ENCODE measurements around the gene PRDX4.
A peak's percentile ranks its signal among the peaks of the same experiment; 100 is the strongest.

Gene PRDX4
- 3.4 to 78.7 (median 16.6) reads per million in 9 experiments for total RNA-seq

GRCh38 chrX:23667239-23668177, at the start of gene PRDX4:
Gene PRDX4 (plus strand): TSS chrX:23667493. CDS start chrX:23667571, 78 bp downstream.
- H3K4me1 Mint-ChIP-seq (ENCODE audit: low read depth in 2 of 2), result peaks cover 9 to 14% of the 10 kb centered on the region in 2 donors
- no peaks in the 10 kb centered on the region for H3K27me3 Mint-ChIP-seq
- H3K27ac Mint-ChIP-seq, result peak within 1 kb of the TSS; percentile 76 to 85
- DNase-seq (peak; percentile 47 to 51 (median 48)), ATAC-seq (replicated peaks) (peak; percentile 83)
- H3K4me3 Mint-ChIP-seq, result peak within 1 kb of the TSS; percentile 87 to 92
- H3K9me3 Mint-ChIP-seq, result no peaks in the 10 kb centered on the region
- H3K36me3 Mint-ChIP-seq (ENCODE audit: insufficient read depth), result peaks cover 11% of the 10 kb centered on the region

- H3K36me3 Mint-ChIP-seq (ENCODE audit: insufficient read depth), result no peaks in the 10 kb centered on the region
- ATAC-seq (replicated peaks) (no peak), DNase-seq (no peak)
- no peak overlapping the region for H3K27ac Mint-ChIP-seq
- no peak overlapping the region for H3K4me3 Mint-ChIP-seq
- no peaks in the 10 kb centered on the region for H3K4me1 Mint-ChIP-seq (ENCODE audit: low read depth in 2 of 2)
- H3K9me3 Mint-ChIP-seq, result no peaks in the 10 kb centered on the region
- peaks cover 15 to 17% of the 10 kb centered on the region in 2 donors for H3K27me3 Mint-ChIP-seq
These were observed 45.5 kb upstream of the PRDX4 start for GRCh38 chrX:23621621-23622265.

- Mint-ChIP-seq H3K4me1 (ENCODE audit: low read depth in 2 of 2) (no peaks in the 10 kb centered on the region), H3K27ac (no peak overlapping the region), H3K27me3 (peaks cover 15 to 17% of the 10 kb centered on the region in 2 donors), H3K9me3 (no peaks in the 10 kb centered on the region), H3K36me3 (ENCODE audit: insufficient read depth) (no peaks in the 10 kb centered on the region), H3K4me3 (no peak overlapping the region)
- ATAC-seq (replicated peaks), result no peak
- DNase-seq, result no peak
These were observed 43.5 kb upstream of the PRDX4 start for GRCh38 chrX:23623797-23624196.

- Mint-ChIP-seq H3K4me1 (ENCODE audit: low read depth in 2 of 2) (no peaks in the 10 kb centered on the region), H3K36me3 (ENCODE audit: insufficient read depth) (no peaks in the 10 kb centered on the region), H3K4me3 (no peak overlapping the region), H3K27me3 (peaks cover 15 to 17% of the 10 kb centered on the region in 2 donors), H3K27ac (no peak overlapping the region), H3K9me3 (no peaks in the 10 kb centered on the region)
- ATAC-seq (replicated peaks) (no peak), DNase-seq (no peak)
These were observed 40.6 kb upstream of the PRDX4 start for GRCh38 chrX:23626651-23627050.

GRCh38 chrX:23628131-23628530, 39.2 kb upstream of the PRDX4 start:
- Mint-ChIP-seq H3K4me3 (no peak overlapping the region), H3K9me3 (no peaks in the 10 kb centered on the region), H3K27me3 (peaks cover 15 to 17% of the 10 kb centered on the region in 2 donors), H3K27ac (no peak overlapping the region), H3K4me1 (ENCODE audit: low read depth in 2 of 2) (no peaks in the 10 kb centered on the region), H3K36me3 (ENCODE audit: insufficient read depth) (no peaks in the 10 kb centered on the region)
- ATAC-seq (replicated peaks) (no peak), DNase-seq (no peak)

- H3K27ac Mint-ChIP-seq, result no peak overlapping the region
- no peak for ATAC-seq (replicated peaks)
- no peak for DNase-seq
- no peaks in the 10 kb centered on the region for H3K9me3 Mint-ChIP-seq
- no peaks in the 10 kb centered on the region for H3K36me3 Mint-ChIP-seq (ENCODE audit: insufficient read depth)
- peaks cover 0 to 9% of the 10 kb centered on the region in 2 donors for H3K27me3 Mint-ChIP-seq
- no peaks in the 10 kb centered on the region for H3K4me1 Mint-ChIP-seq (ENCODE audit: low read depth in 2 of 2)
- no peak overlapping the region for H3K4me3 Mint-ChIP-seq
These were observed 36.2 kb upstream of the PRDX4 start for GRCh38 chrX:23631136-23631535.

GRCh38 chrX:23633834-23634580, 33.3 kb upstream of the PRDX4 start:
- DNase-seq (no peak), ATAC-seq (replicated peaks) (no peak)
- H3K9me3 Mint-ChIP-seq, result no peaks in the 10 kb centered on the region
- H3K27me3 Mint-ChIP-seq, result peaks cover 0 to 9% of the 10 kb centered on the region in 2 donors
- H3K4me1 Mint-ChIP-seq (ENCODE audit: low read depth in 2 of 2), result no peaks in the 10 kb centered on the region
- H3K27ac Mint-ChIP-seq, result no peak overlapping the region
- H3K36me3 Mint-ChIP-seq (ENCODE audit: insufficient read depth), result peaks cover 3% of the 10 kb centered on the region
- H3K4me3 Mint-ChIP-seq, result no peak overlapping the region

GRCh38 chrX:23637187-23637586, 30.1 kb upstream of the PRDX4 start:
- H3K27me3 Mint-ChIP-seq, result peaks cover 0 to 9% of the 10 kb centered on the region in 2 donors
- DNase-seq, result no peak
- no peak for ATAC-seq (replicated peaks)
- no peaks in the 10 kb centered on the region for H3K4me1 Mint-ChIP-seq (ENCODE audit: low read depth in 2 of 2)
- no peak overlapping the region for H3K27ac Mint-ChIP-seq
- H3K36me3 Mint-ChIP-seq (ENCODE audit: insufficient read depth), result peaks cover 3% of the 10 kb centered on the region
- peaks cover 0 to 1% of the 10 kb centered on the region in 2 donors for H3K9me3 Mint-ChIP-seq
- no peak overlapping the region for H3K4me3 Mint-ChIP-seq

GRCh38 chrX:23643020-23643419, 24.3 kb upstream of the PRDX4 start:
- no peak for DNase-seq
- Mint-ChIP-seq H3K4me1 (ENCODE audit: low read depth in 2 of 2) (no peaks in the 10 kb centered on the region), H3K27me3 (no peaks in the 10 kb centered on the region), H3K27ac (no peak overlapping the region), H3K36me3 (ENCODE audit: insufficient read depth) (peaks cover 3% of the 10 kb centered on the region), H3K4me3 (no peak overlapping the region), H3K9me3 (peaks cover 0 to 1% of the 10 kb centered on the region in 2 donors)
- ATAC-seq (replicated peaks), result no peak

GRCh38 chrX:23644744-23645143, 22.5 kb upstream of the PRDX4 start:
- Mint-ChIP-seq H3K4me1 (ENCODE audit: low read depth in 2 of 2) (no peaks in the 10 kb centered on the region), H3K36me3 (ENCODE audit: insufficient read depth) (no peaks in the 10 kb centered on the region), H3K4me3 (no peak overlapping the region), H3K27me3 (peaks cover 0 to 5% of the 10 kb centered on the region in 2 donors), H3K27ac (no peak overlapping the region), H3K9me3 (peaks cover 0 to 1% of the 10 kb centered on the region in 2 donors)
- DNase-seq, result no peak
- no peak for ATAC-seq (replicated peaks)

GRCh38 chrX:23656091-23656490, 11.2 kb upstream of the PRDX4 start:
- H3K36me3 Mint-ChIP-seq (ENCODE audit: insufficient read depth), result no peaks in the 10 kb centered on the region
- DNase-seq, result no peak
- H3K27me3 Mint-ChIP-seq, result no peaks in the 10 kb centered on the region
- H3K27ac Mint-ChIP-seq, result no peak overlapping the region
- no peak overlapping the region for H3K4me3 Mint-ChIP-seq
- peaks cover 0 to under 1% of the 10 kb centered on the region in 2 donors for H3K4me1 Mint-ChIP-seq (ENCODE audit: low read depth in 2 of 2)
- no peaks in the 10 kb centered on the region for H3K9me3 Mint-ChIP-seq
- ATAC-seq (replicated peaks), result no peak

GRCh38 chrX:23656684-23657083, 10.6 kb upstream of the PRDX4 start:
- no peak overlapping the region for H3K27ac Mint-ChIP-seq
- no peak for DNase-seq
- peaks cover 0 to 6% of the 10 kb centered on the region in 2 donors for H3K4me1 Mint-ChIP-seq (ENCODE audit: low read depth in 2 of 2)

GRCh38 chrX:23659339-23659738, 8.0 kb upstream of the PRDX4 start:
- DNase-seq (no peak), ATAC-seq (replicated peaks) (no peak)
- H3K27ac Mint-ChIP-seq, result no peak overlapping the region
- H3K9me3 Mint-ChIP-seq, result no peaks in the 10 kb centered on the region
- H3K27me3 Mint-ChIP-seq, result no peaks in the 10 kb centered on the region
- H3K4me3 Mint-ChIP-seq, result no peak overlapping the region
- H3K4me1 Mint-ChIP-seq (ENCODE audit: low read depth in 2 of 2), result peaks cover 5 to 18% of the 10 kb centered on the region in 2 donors
- H3K36me3 Mint-ChIP-seq (ENCODE audit: insufficient read depth), result no peaks in the 10 kb centered on the region

More at GRCh38 chrX:23656684-23657083, 10.6 kb upstream of the PRDX4 start:
- Mint-ChIP-seq H3K36me3 (ENCODE audit: insufficient read depth) (no peaks in the 10 kb centered on the region), H3K27me3 (no peaks in the 10 kb centered on the region), H3K9me3 (no peaks in the 10 kb centered on the region), H3K4me3 (no peak overlapping the region)
- no peak for ATAC-seq (replicated peaks)

Data from effector memory CD8-positive, alpha-beta T cell (primary cell).